Umbilical cord (tissue), 2 donors: ENCODE results near the gene MYO1G. TPM values are rescaled to one million over a fixed set of nuclear protein-coding genes. Genes with fewer than 3 reads are reported as not detected.

Experiments
- DNase-seq: peaks from one replicate; pipeline ENCODE4 v3.0.0-alpha.2; 2015; ENCODE audit warnings: low spot score
- total RNA-seq: library from RNA; depleted of rRNA; stranded (reverse); fragments of >200 nt; gene quantifications from one replicate; pipeline ENCODE4 v1.2.3, GENCODE V29; 2014; ENCODE audit warnings: low replicate concordance; ENCODE audit not compliant: insufficient read depth

MYO1G gene
- total RNA-seq, 1 donor from 2014 or later, result 6.5 TPM

GRCh38 chr7:44981035-44981706, 2.4 kb upstream of the MYO1G start:
- DNase-seq, result no peak

GRCh38 chr7:44980393-44981034, 1.7 kb upstream of the MYO1G start:
- DNase-seq, result peak; percentile 64

- DNase-seq, result peak; percentile 87
Measured at GRCh38 chr7:44979481-44980392, 922 bp upstream of the MYO1G start.

- no peak for DNase-seq
Measured at GRCh38 chr7:44977959-44978335, 868 bp downstream of the MYO1G start.

GRCh38 chr7:44977304-44977958, 1.4 kb downstream of the MYO1G start:
- DNase-seq, result no peak

GRCh38 chr7:44976746-44977196, 2.0 kb downstream of the MYO1G start:
- no peak for DNase-seq

- DNase-seq, result no peak
Measured at GRCh38 chr7:44976040-44976745, 2.6 kb downstream of the MYO1G start.

GRCh38 chr7:44975331-44976039, 3.3 kb downstream of the MYO1G start:
- no peak for DNase-seq

- DNase-seq, result no peak
Measured at GRCh38 chr7:44974549-44974948, 4.3 kb downstream of the MYO1G start.

- no peak for DNase-seq
Measured at GRCh38 chr7:44973610-44974401, 5.0 kb downstream of the MYO1G start.

GRCh38 chr7:44972562-44972961, 6.3 kb downstream of the MYO1G start:
- DNase-seq, result no peak

- DNase-seq, result no peak
Measured at GRCh38 chr7:44971902-44972441, 6.8 kb downstream of the MYO1G start.

- no peak for DNase-seq
Measured at GRCh38 chr7:44971188-44971901, 7.5 kb downstream of the MYO1G start.

GRCh38 chr7:44970523-44971051, 8.2 kb downstream of the MYO1G start:
- no peak for DNase-seq

- no peak for DNase-seq
Measured at GRCh38 chr7:44969701-44970522, 8.9 kb downstream of the MYO1G start.

- no peak for DNase-seq
Measured at GRCh38 chr7:44969049-44969700, 9.6 kb downstream of the MYO1G start.
